BLaER1 treated with 17β-estradiol and CSF1 and Interleukin-3, amounts not matched to agents 10 nM and 100 nM (cell line): Measurements from ENCODE around the gene VPS35L.

Experiments
- H3K27ac ChIP-seq, 11 experiments: shearing (Covaris generic); formaldehyde crosslinking; 2 replicates each; pipeline ENCODE4 v1.8.1; 2022
- H3K27me3 ChIP-seq, 11 experiments: shearing (Covaris generic); formaldehyde crosslinking; 2 replicates each; pipeline ENCODE4 v1.8.1; 2022
- H3K36me3 ChIP-seq, 11 experiments: shearing (Covaris generic); formaldehyde crosslinking; 2 replicates each; pipeline ENCODE4 v1.8.1; 2022
- H3K4me1 ChIP-seq, 10 experiments: shearing (Covaris generic); formaldehyde crosslinking; 2 replicates each; pipeline ENCODE4 v1.8.1; 2022
- H3K4me2 ChIP-seq, 11 experiments: shearing (Covaris generic); formaldehyde crosslinking; 2 replicates each; pipeline ENCODE4 v1.8.1; 2022
- H3K4me3 ChIP-seq, 10 experiments: shearing (Covaris generic); formaldehyde crosslinking; 2 replicates each; pipeline ENCODE4 v1.8.1; 2022
- H3K9ac ChIP-seq, 11 experiments: shearing (Covaris generic); formaldehyde crosslinking; 2 replicates each; pipeline ENCODE4 v1.8.1; 2022
- H3K9me3 ChIP-seq, 11 experiments: shearing (Covaris generic); formaldehyde crosslinking; replicated peaks in 1 of 11; 2 replicates each; pipeline ENCODE4 v1.8.1; 2022
- H4K20me1 ChIP-seq, 11 experiments: shearing (Covaris generic); formaldehyde crosslinking; 2 replicates each; pipeline ENCODE4 v1.8.1; 2022
- Cebpa-rat ChIP-seq, 11 experiments: shearing (Covaris generic); IDR thresholded peaks; 2 replicates each; pipeline ENCODE4 v1.8.1; 2022

VPS35L gene

DNA sequence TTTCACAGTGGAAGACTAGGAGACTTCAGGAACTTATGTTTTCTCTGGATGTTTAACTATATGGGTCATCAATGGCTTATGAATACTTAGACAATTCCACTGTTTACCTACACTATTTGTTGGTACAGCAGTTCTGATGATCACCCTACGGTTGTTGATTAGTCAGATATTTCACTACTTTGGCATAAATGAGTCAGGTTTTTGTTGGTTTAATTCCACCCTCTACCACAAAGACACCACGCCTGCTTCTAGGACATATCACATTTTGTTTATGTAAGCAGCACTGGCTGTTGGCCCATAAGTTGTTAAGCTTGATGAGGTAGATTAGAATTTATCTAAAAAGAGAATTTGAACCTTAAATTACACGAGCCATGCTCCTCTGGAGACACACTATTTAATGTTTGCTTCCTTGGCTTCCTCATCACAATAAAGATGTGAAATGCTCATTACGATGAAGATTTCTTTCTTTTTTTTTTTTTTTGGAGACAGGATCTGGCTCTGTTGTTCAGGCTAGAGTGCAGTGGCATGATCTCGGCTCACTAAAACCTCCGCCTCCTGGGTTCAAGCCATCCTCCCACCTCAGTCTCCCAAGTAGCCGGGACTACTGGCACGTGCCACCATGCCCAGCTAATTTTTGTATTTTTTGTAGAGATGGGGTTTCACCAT, 37.9 kb upstream of the VPS35L start:
- TF ChIP-seq Cebpa-rat (IDR thresholded peaks at IDR 0.05), result no peak
- peaks cover 21 to 90% (median 47%) of the 10 kb centered on the region in 10 experiments for H3K4me1 ChIP-seq
- peaks cover 0 to 5% (median 3%) of the 10 kb centered on the region in 11 experiments; a peak in 6 of 22 replicates for H3K9me3 ChIP-seq
- no peaks in the 10 kb centered on the region for H3K27me3 ChIP-seq
- H3K4me3 ChIP-seq, result peak overlapping the region in 2 of 10 experiments; percentile 18 to 93; a peak in 2 of 20 replicates
- H3K27ac ChIP-seq, result peak overlapping the region in 3 of 11 experiments; percentile 49 to 68 (median 62); a peak in 5 of 22 replicates
- peak overlapping the region in 4 of 11 experiments; percentile 4 to 97 (median 90); a peak in 7 of 22 replicates for H3K4me2 ChIP-seq
- H3K36me3 ChIP-seq, result peaks cover 23 to 59% (median 44%) of the 10 kb centered on the region in 11 experiments
- peak overlapping the region in 3 of 11 experiments; percentile 41 to 85 (median 67); a peak in 4 of 22 replicates for H3K9ac ChIP-seq
- H4K20me1 ChIP-seq, result peaks cover 0 to 7% (median 0%) of the 10 kb centered on the region in 11 experiments; a peak in 7 of 22 replicates

DNA sequence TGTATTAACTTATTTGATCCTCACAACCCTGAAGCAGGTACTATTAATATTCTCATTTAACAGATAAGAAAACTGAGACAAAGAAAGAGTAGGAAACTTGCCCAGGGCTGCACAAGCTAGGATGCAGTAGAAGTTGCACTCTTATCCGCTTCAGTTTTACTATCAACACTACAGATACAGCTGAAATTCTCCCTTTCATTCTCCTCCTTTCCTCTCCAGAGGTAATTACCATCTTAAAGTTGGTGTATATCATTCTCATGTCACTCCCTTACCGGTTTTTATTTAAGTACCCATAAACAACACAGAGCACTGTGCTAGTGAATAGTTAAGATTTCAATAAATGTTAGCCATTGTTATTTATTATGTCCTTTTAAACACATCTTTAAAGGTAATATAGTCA, 37.1 kb upstream of the VPS35L start:
- peak overlapping the region in 3 of 10 experiments; percentile 44 to 93 (median 82); a peak in 4 of 20 replicates for H3K4me3 ChIP-seq
- H3K4me1 ChIP-seq, result peaks cover 30 to 90% (median 51%) of the 10 kb centered on the region in 10 experiments
- peak overlapping the region in 3 of 11 experiments; percentile 15 to 85 (median 67); a peak in 3 of 22 replicates for H3K9ac ChIP-seq
- H4K20me1 ChIP-seq, result peaks cover 0 to 7% (median 0%) of the 10 kb centered on the region in 11 experiments; a peak in 7 of 22 replicates
- H3K9me3 ChIP-seq, result no peaks in the 10 kb centered on the region
- peak overlapping the region in 3 of 11 experiments; percentile 89 to 97 (median 91); a peak in 6 of 22 replicates for H3K4me2 ChIP-seq
- H3K27ac ChIP-seq, result peak overlapping the region in 2 of 11 experiments; percentile 62 to 68; a peak in 2 of 22 replicates
- TF ChIP-seq Cebpa-rat (IDR thresholded peaks at IDR 0.05), result no peak
- H3K36me3 ChIP-seq, result peaks cover 22 to 52% (median 38%) of the 10 kb centered on the region in 11 experiments
- H3K27me3 ChIP-seq, result no peaks in the 10 kb centered on the region

GRCh38 chr16:19520861-19521331, 34.6 kb upstream of the VPS35L start:
- Histone ChIP-seq H3K9ac (peak overlapping the region; percentile 78 to 88 (median 86)), H4K20me1 (peaks cover 0 to 7% (median 0%) of the 10 kb centered on the region in 11 experiments; a peak in 7 of 22 replicates), H3K4me2 (peak overlapping the region; percentile 79 to 97 (median 91)), H3K27ac (peak overlapping the region; percentile 62 to 87 (median 78); a peak in 21 of 22 replicates), H3K36me3 (peaks cover 11 to 33% (median 20%) of the 10 kb centered on the region in 11 experiments), H3K4me3 (peak overlapping the region; percentile 74 to 97 (median 92)), H3K4me1 (peaks cover 44 to 80% (median 52%) of the 10 kb centered on the region in 10 experiments), H3K9me3 (no peaks in the 10 kb centered on the region), H3K27me3 (no peaks in the 10 kb centered on the region)
- no peak for TF ChIP-seq Cebpa-rat (IDR thresholded peaks at IDR 0.05)

- no peak for TF ChIP-seq Cebpa-rat (IDR thresholded peaks at IDR 0.05)
- Histone ChIP-seq H3K27me3 (no peaks in the 10 kb centered on the region), H3K9me3 (no peaks in the 10 kb centered on the region), H3K4me3 (peak within 1 kb of the TSS; percentile 74 to 97 (median 92)), H3K9ac (peak within 1 kb of the TSS; percentile 78 to 88 (median 86)), H3K4me2 (peak within 1 kb of the TSS; percentile 79 to 97 (median 91)), H3K36me3 (peaks cover 3 to 25% (median 11%) of the 10 kb centered on the region in 11 experiments), H3K27ac (peak within 1 kb of the TSS; percentile 62 to 87 (median 78); a peak in 21 of 22 replicates), H4K20me1 (peaks cover 0 to 7% (median 0%) of the 10 kb centered on the region in 11 experiments; a peak in 7 of 22 replicates), H3K4me1 (peaks cover 46 to 73% (median 52%) of the 10 kb centered on the region in 10 experiments)
Observed at GRCh38 chr16:19521471-19522396, 33.8 kb upstream of the VPS35L start, which contains the start of gene GDE1. Gene GDE1, minus strand, starts transcription at chr16:19522098. Its CDS starts 134 bp downstream, at chr16:19521964.

- no peaks in the 10 kb centered on the region for H3K27me3 ChIP-seq
- peaks cover 46 to 66% (median 52%) of the 10 kb centered on the region in 10 experiments for H3K4me1 ChIP-seq
- TF ChIP-seq Cebpa-rat (IDR thresholded peaks at IDR 0.05), result no peak
- peak overlapping the region in 7 of 11 experiments; percentile 78 to 88 (median 87); a peak in 10 of 22 replicates for H3K9ac ChIP-seq
- H3K27ac ChIP-seq, result peak overlapping the region in 7 of 11 experiments; percentile 73 to 87 (median 81); a peak in 10 of 22 replicates
- peaks cover 0 to 7% (median 0%) of the 10 kb centered on the region in 11 experiments; a peak in 7 of 22 replicates for H4K20me1 ChIP-seq
- H3K36me3 ChIP-seq, result peaks cover 0 to 19% (median 5%) of the 10 kb centered on the region in 11 experiments; a peak in 8 of 22 replicates
- peak overlapping the region in 8 of 10 experiments; percentile 74 to 95 (median 92); a peak in 11 of 20 replicates for H3K4me3 ChIP-seq
- peak overlapping the region; percentile 79 to 97 (median 91) for H3K4me2 ChIP-seq
- no peaks in the 10 kb centered on the region for H3K9me3 ChIP-seq
Observed at GRCh38 chr16:19522397-19522732, 33.1 kb upstream of the VPS35L start.

DNA sequence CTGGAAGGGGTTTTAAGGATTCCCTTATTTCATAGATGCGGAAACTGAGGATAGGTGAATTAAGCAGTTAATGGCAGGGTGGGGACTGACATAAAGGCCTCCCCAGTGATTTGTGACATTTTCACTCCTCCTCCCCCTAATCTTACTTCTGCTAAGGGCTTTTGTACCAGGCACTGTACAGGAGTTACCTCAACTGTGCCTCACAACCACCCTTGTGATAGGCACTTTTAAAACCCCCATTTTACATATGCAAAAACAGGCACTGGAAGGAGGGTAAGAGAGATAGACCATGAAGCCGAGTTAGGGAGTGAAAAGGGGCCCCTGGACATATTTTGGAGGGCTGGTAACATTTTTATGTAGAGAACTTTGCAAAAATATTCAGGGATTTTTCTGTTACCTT, 32.7 kb upstream of the VPS35L start:
- Histone ChIP-seq H3K4me2 (peak overlapping the region in 10 of 11 experiments; percentile 79 to 97 (median 91); a peak in 12 of 22 replicates), H3K9ac (no peak overlapping the region), H3K27me3 (no peaks in the 10 kb centered on the region), H3K4me1 (peaks cover 46 to 62% (median 52%) of the 10 kb centered on the region in 10 experiments), H3K27ac (peak overlapping the region in 4 of 11 experiments; percentile 81 to 87 (median 83); a peak in 3 of 22 replicates), H3K9me3 (no peaks in the 10 kb centered on the region), H3K4me3 (no peak overlapping the region), H3K36me3 (peaks cover 0 to 18% (median 6%) of the 10 kb centered on the region in 11 experiments; a peak in 17 of 22 replicates), H4K20me1 (peaks cover 0 to 7% (median 0%) of the 10 kb centered on the region in 11 experiments; a peak in 7 of 22 replicates)
- no peak for TF ChIP-seq Cebpa-rat (IDR thresholded peaks at IDR 0.05)

GRCh38 chr16:19523184-19523558, 32.3 kb upstream of the VPS35L start:
- Histone ChIP-seq H3K4me2 (peak overlapping the region in 6 of 11 experiments; percentile 23 to 91 (median 57); a peak in 6 of 22 replicates), H3K27me3 (no peaks in the 10 kb centered on the region), H3K4me1 (peaks cover 46 to 58% (median 50%) of the 10 kb centered on the region in 10 experiments), H3K27ac (no peak overlapping the region), H4K20me1 (peaks cover 0 to 7% (median 0%) of the 10 kb centered on the region in 11 experiments; a peak in 7 of 22 replicates), H3K36me3 (peaks cover 1 to 19% (median 10%) of the 10 kb centered on the region in 11 experiments; a peak in 20 of 22 replicates), H3K9me3 (no peaks in the 10 kb centered on the region), H3K4me3 (peak overlapping the region in 5 of 10 experiments; percentile 90 to 98 (median 96); a peak in 5 of 20 replicates), H3K9ac (no peak overlapping the region)
- no peak for TF ChIP-seq Cebpa-rat (IDR thresholded peaks at IDR 0.05)
